Measurements from ENCODE around the gene ZNF496. TPM values are rescaled to one million over a fixed set of nuclear protein-coding genes. Genes with fewer than 3 reads are reported as not detected.
"Not testable (repeated sequence)": the region's sequence is repeated elsewhere in the genome, so short reads cannot be mapped to it uniquely, and the experiment has no call there.

The ZNF496 gene
- total RNA-seq, result 17.7 and 20.0 TPM in 2 replicates
- polyA plus RNA-seq, result 10.0 and 10.6 TPM in 2 replicates
- 13.0 and 14.2 TPM in 2 replicates for polyA plus RNA-seq (2012)
- 23.0 and 25.8 TPM in 2 replicates for polyA minus RNA-seq (ENCODE audit: low replicate concordance)

GRCh38 chr1:247331525-247332214 is at the start of gene ZNF496:
Gene ZNF496, minus strand, starts transcription at chr1:247331867. Its CDS starts 2,289 bp downstream, at chr1:247329578.
- H3K27me3 ChIP-seq (ENCODE audit: control insufficient read depth, insufficient read depth, low read length), result no peaks in the 10 kb centered on the region
- peak within 1 kb of the TSS; percentile 67 to 92 (median 75) for H3K4me3 ChIP-seq (replicated peaks in 1 of 4; ENCODE audit: control extremely low read depth in 1 of 4, insufficient read depth in 1 of 4, low read depth in 3 of 4, low read length in 4 of 4)
- H3K27ac ChIP-seq (ENCODE audit: insufficient read depth, low read length), result peak within 1 kb of the TSS; percentile 80
- H3K79me2 ChIP-seq (ENCODE audit: control insufficient read depth, insufficient read depth, low read length), result peaks cover 11% of the 10 kb centered on the region
- H3K4me2 ChIP-seq (ENCODE audit: extremely low read depth, insufficient read depth, low read length), result peak within 1 kb of the TSS; percentile 94
- peaks cover 6% of the 10 kb centered on the region for H3K36me3 ChIP-seq (ENCODE audit: control insufficient read depth, insufficient read depth, low read length)
- H3K9ac ChIP-seq (ENCODE audit: insufficient read depth, low read length), result peak within 1 kb of the TSS; percentile 75
- H4K20me1 ChIP-seq (ENCODE audit: control insufficient read depth, extremely low read depth, insufficient read depth, low read length), result no peaks in the 10 kb centered on the region
- no peaks in the 10 kb centered on the region for H3K9me3 ChIP-seq (ENCODE audit: control insufficient read depth, insufficient read depth, low read depth, low read length)
- DNase-seq (ENCODE audit: low read depth in 2 of 2), result peak; percentile 89 to 90
- peak within 1 kb of the TSS; percentile 51 for H2AFZ ChIP-seq (ENCODE audit: low read length)
- H3K4me1 ChIP-seq (ENCODE audit: control insufficient read depth, extremely low read depth, insufficient read depth, low read length), result peaks cover 4% of the 10 kb centered on the region
- no peak for TF ChIP-seq CTCF (conservative IDR thresholded peaks at IDR 0.05 in 1 of 2, IDR thresholded peaks at IDR 0.05 in 1 of 2; ENCODE audit: low read depth in 1 of 2, low read length in 2 of 2)
- TF ChIP-seq EZH2 (IDR thresholded peaks at IDR 0.05; ENCODE audit: low read length, missing control alignments), result no peak

GRCh38 chr1:247378334-247379073 is 46.8 kb upstream of the ZNF496 start:
- no peak overlapping the region for H3K9ac ChIP-seq (ENCODE audit: insufficient read depth, low read length)
- no peak overlapping the region for H3K27ac ChIP-seq (ENCODE audit: insufficient read depth, low read length)
- no peaks in the 10 kb centered on the region for H3K4me1 ChIP-seq (ENCODE audit: control insufficient read depth, extremely low read depth, insufficient read depth, low read length)
- H3K79me2 ChIP-seq (ENCODE audit: control insufficient read depth, insufficient read depth, low read length), result no peaks in the 10 kb centered on the region
- no peak overlapping the region for H2AFZ ChIP-seq (ENCODE audit: low read length)
- H3K36me3 ChIP-seq (ENCODE audit: control insufficient read depth, insufficient read depth, low read length), result no peaks in the 10 kb centered on the region
- H3K4me3 ChIP-seq (replicated peaks in 1 of 4; ENCODE audit: control extremely low read depth in 1 of 4, insufficient read depth in 1 of 4, low read depth in 3 of 4, low read length in 4 of 4), result no peak overlapping the region
- no peak overlapping the region for H3K4me2 ChIP-seq (ENCODE audit: extremely low read depth, insufficient read depth, low read length)
- no peak for DNase-seq (ENCODE audit: low read depth in 2 of 2)
- H4K20me1 ChIP-seq (ENCODE audit: control insufficient read depth, extremely low read depth, insufficient read depth, low read length), result no peaks in the 10 kb centered on the region
- no peaks in the 10 kb centered on the region for H3K27me3 ChIP-seq (ENCODE audit: control insufficient read depth, insufficient read depth, low read length)
- no peak for TF ChIP-seq CTCF (conservative IDR thresholded peaks at IDR 0.05 in 1 of 2, IDR thresholded peaks at IDR 0.05 in 1 of 2; ENCODE audit: low read depth in 1 of 2, low read length in 2 of 2)
- TF ChIP-seq EZH2 (IDR thresholded peaks at IDR 0.05; ENCODE audit: low read length, missing control alignments), result no peak
- H3K9me3 ChIP-seq (ENCODE audit: control insufficient read depth, insufficient read depth, low read depth, low read length), result no peaks in the 10 kb centered on the region

- DNase-seq (ENCODE audit: low read depth in 2 of 2); H3K9me3 ChIP-seq (ENCODE audit: control insufficient read depth, insufficient read depth, low read depth, low read length); H2AFZ ChIP-seq (ENCODE audit: low read length); H3K36me3 ChIP-seq (ENCODE audit: control insufficient read depth, insufficient read depth, low read length); H3K27me3 ChIP-seq (ENCODE audit: control insufficient read depth, insufficient read depth, low read length); H3K4me2 ChIP-seq (ENCODE audit: extremely low read depth, insufficient read depth, low read length); H3K9ac ChIP-seq (ENCODE audit: insufficient read depth, low read length); H3K4me1 ChIP-seq (ENCODE audit: control insufficient read depth, extremely low read depth, insufficient read depth, low read length); H3K27ac ChIP-seq (ENCODE audit: insufficient read depth, low read length); H4K20me1 ChIP-seq (ENCODE audit: control insufficient read depth, extremely low read depth, insufficient read depth, low read length); H3K79me2 ChIP-seq (ENCODE audit: control insufficient read depth, insufficient read depth, low read length); H3K4me3 ChIP-seq (replicated peaks in 1 of 4; ENCODE audit: control extremely low read depth in 1 of 4, insufficient read depth in 1 of 4, low read depth in 3 of 4, low read length in 4 of 4): not testable (repeated sequence)
These were observed 46.0 kb upstream of the ZNF496 start for GRCh38 chr1:247377656-247378055.

All from fibroblast of lung (primary cell).